Measurements from ENCODE around the gene ASPG.

DNA sequence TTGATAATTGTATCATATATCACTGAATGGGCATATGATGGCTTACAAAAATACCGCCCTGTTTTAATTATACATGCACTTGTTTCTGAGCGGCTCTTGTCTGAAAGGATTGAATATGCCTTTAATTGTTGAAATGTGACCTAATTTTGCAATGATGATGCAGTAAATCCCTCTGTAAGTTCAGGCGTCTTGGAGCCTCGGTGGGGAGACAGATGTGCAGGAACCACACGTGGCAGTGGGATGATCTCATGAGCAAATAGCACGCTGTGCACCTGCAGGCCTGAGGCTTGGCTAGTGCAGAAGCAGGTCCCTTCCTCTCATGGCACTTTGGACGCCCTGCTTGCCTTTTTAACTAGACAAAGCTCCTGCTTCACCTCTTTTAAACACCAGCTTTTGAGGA lies 49.3 kb upstream of the ASPG start:
- TF ChIP-seq ZNF383 (CRISPR knock-in tag; IDR thresholded peaks at IDR 0.05; ENCODE audit: borderline replicate concordance) = no peak
- TF ChIP-seq CHCHD3 (CRISPR knock-in tag; IDR thresholded peaks at IDR 0.05) = no peak
- TF ChIP-seq, protein P1, sequence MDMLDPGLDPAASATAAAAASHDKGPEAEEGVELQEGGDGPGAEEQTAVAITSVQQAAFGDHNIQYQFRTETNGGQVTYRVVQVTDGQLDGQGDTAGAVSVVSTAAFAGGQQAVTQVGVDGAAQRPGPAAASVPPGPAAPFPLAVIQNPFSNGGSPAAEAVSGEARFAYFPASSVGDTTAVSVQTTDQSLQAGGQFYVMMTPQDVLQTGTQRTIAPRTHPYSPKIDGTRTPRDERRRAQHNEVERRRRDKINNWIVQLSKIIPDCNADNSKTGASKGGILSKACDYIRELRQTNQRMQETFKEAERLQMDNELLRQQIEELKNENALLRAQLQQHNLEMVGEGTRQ (IDR thresholded peaks at IDR 0.05; ENCODE audit: low read depth, low read length) = no peak
- TF ChIP-seq, protein P1 (CRISPR knock-in tag; IDR thresholded peaks at IDR 0.05; ENCODE audit: borderline replicate concordance) = no peak
- TF ChIP-seq, protein P2, sequence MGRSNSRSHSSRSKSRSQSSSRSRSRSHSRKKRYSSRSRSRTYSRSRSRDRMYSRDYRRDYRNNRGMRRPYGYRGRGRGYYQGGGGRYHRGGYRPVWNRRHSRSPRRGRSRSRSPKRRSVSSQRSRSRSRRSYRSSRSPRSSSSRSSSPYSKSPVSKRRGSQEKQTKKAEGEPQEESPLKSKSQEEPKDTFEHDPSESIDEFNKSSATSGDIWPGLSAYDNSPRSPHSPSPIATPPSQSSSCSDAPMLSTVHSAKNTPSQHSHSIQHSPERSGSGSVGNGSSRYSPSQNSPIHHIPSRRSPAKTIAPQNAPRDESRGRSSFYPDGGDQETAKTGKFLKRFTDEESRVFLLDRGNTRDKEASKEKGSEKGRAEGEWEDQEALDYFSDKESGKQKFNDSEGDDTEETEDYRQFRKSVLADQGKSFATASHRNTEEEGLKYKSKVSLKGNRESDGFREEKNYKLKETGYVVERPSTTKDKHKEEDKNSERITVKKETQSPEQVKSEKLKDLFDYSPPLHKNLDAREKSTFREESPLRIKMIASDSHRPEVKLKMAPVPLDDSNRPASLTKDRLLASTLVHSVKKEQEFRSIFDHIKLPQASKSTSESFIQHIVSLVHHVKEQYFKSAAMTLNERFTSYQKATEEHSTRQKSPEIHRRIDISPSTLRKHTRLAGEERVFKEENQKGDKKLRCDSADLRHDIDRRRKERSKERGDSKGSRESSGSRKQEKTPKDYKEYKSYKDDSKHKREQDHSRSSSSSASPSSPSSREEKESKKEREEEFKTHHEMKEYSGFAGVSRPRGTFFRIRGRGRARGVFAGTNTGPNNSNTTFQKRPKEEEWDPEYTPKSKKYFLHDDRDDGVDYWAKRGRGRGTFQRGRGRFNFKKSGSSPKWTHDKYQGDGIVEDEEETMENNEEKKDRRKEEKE (IDR thresholded peaks at IDR 0.05) = no peak
- TF ChIP-seq ZNF501 (CRISPR knock-in tag; IDR thresholded peaks at IDR 0.05) = no peak
- no peak for TF ChIP-seq POLR2A (IDR thresholded peaks at IDR 0.05; ENCODE audit: insufficient read depth in 1 of 2, low read depth in 2 of 2, low read length in 2 of 2)
- TF ChIP-seq YY1 (IDR thresholded peaks at IDR 0.05; ENCODE audit: insufficient read depth, insufficient replicate concordance, low read depth, low read length) = no peak
- no peak for TF ChIP-seq ZNF451 (CRISPR knock-in tag; IDR thresholded peaks at IDR 0.05)
- no peak for TF ChIP-seq ZMAT5 (CRISPR knock-in tag; IDR thresholded peaks at IDR 0.05; ENCODE audit: borderline replicate concordance, low read depth)
- no peak for TF ChIP-seq GATAD2A (CRISPR knock-in tag; IDR thresholded peaks at IDR 0.05)

All from HepG2 (cell line).